ENCODE data around the gene SPATA1.
A peak's percentile ranks its signal among the peaks of the same experiment; 100 is the strongest.

SPATA1 gene, protein sequence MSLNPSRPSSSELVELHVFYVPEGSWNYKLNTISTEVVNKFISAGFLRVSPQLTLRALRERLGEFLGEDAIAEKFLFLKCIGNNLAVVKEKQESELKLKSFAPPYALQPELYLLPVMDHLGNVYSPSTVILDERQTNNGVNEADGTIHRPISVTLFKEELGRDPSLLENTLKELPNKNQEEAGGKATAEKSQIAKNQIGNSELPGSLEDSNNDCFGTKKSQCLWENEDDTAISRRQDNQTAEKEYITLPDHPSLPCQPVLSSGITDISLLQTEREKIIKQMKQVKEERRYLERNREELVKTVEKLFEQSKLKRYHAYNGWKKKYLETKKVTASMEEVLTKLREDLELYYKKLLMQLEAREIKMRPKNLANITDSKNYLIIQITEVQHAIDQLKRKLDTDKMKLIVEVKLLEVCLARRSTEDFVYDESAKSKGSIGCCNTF

GRCh38 chr1:84506002-84506728, at the start of gene SPATA1, which contains the start of gene GNG5:
SPATA1 (plus strand) TSS chr1:84506386; CDS start chr1:84516360, 9,974 bp downstream.
GNG5 (minus strand) TSS chr1:84506581; CDS start chr1:84506091, 490 bp downstream.
- peak; percentile 90 to 99 (median 97) for DNase-seq
- intact Hi-C loops (cut with DNase I) = loop anchor here (5.0 to 10.0 kb wide), 5 partner anchors 66 to 341 kb away; partner anchors contain the start of gene CTBS

- no peak for DNase-seq
- intact Hi-C loops (cut with DNase I) = no loop called here
Observed at GRCh38 chr1:84462118-84462517, 44.1 kb upstream of the SPATA1 start.

- intact Hi-C loops (cut with DNase I) = no loop called here
- DNase-seq = peak in 25 of 42 donors; percentile 7 to 80 (median 31)
Observed at GRCh38 chr1:84467298-84467697, 38.9 kb upstream of the SPATA1 start.

DNA sequence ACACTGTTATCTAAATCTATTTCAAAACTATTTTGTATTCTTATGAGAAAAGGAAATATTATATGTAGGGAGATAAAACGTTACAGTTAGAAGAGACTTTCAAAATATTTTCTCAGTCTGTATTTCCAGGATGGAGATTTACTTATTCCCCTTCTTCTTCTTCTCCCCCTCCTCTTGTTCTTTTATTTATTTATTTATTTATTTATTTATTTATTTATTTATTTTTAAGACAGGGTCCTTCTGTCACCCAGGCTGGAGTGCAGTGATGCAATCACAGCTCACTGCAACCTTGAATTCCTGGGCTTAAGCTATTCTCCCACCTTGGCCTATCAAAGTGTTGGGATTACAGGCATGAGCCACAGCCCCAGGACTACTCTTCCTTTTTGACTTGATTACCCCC, 30.0 kb upstream of the SPATA1 start:
- no peak for DNase-seq
- intact Hi-C loops (cut with DNase I) = no loop called here

DNA sequence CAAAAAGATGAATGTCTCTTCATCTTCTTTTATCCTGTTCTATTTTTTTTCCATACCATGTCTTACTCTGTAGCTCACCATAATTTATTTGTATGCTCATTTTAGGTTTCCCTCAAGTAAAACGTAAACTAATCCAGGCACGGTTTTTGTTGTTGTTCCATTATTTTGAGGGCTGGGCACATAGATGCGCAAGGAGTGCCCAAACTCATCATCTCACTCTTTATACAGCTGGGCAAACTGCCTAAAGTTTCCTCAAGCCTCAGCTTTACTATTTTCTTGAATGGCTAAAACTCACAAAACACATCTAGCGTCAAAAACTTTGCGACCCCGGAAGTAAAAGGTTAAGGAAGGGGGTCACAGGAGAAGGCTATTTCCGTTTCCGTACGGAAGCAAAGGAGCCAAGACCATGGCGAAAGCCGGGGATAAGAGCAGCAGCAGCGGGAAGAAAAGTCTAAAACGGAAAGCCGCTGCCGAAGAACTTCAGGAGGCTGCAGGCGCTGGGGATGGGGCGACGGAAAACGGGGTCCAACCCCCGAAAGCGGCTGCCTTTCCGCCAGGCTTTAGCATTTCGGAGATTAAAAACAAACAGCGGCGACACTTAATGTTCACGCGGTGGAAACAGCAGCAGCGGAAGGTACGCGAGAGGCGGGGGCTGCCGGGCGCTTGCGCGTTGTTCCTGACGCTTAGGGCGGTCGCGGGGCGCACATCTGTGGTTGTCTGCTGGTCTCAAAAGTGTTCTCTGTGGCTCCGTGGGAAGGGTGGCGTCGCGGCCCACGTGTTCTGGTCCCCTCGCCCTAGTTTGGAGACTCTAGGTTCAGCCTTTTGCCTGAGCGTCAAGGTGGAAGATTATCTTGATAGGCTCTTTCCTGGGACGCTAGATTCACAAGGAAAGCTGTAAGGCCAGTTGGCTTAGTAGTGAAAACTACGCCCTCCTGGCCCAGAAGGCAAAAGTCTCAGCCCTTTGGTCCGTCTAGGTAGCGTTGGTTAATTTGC, 27.0 kb upstream of the SPATA1 start, which contains the start of gene RPF1:
TSS of gene RPF1 (plus strand) at position 391 of the 993 bp plus-strand sequence. CDS start at position 407, 16 bp downstream.
- intact Hi-C loops (cut with DNase I) = no loop called here
- peak; percentile 59 to 93 (median 84) for DNase-seq

- DNase-seq = peak in 1 of 42 donors; percentile 5
- intact Hi-C loops (cut with DNase I) = no loop called here
Observed at GRCh38 chr1:84479998-84480397, 26.2 kb upstream of the SPATA1 start.

GRCh38 chr1:84480650-84481049, 25.5 kb upstream of the SPATA1 start:
- DNase-seq = no peak
- intact Hi-C loops (cut with DNase I) = no loop called here

DNA sequence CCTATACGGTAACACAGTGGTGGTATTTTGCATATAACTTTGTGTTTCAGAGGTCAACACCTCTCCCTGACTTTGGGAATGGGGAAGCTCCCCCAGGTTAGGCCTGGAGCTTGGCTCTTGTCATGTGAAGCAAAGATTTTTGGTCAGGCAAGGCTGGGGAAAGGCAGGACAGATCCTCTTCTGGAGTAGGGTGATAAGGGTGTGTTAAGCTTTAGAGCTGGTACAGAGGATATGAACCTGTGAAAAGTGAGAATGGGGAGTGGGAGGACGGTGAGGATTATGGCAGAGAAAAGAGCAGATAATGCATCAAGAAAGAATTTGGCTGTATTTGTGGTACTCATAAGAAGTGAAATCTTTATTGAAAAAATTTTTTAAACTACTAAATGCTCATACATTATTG, 24.9 kb upstream of the SPATA1 start:
- intact Hi-C loops (cut with DNase I) = no loop called here
- DNase-seq = no peak

DNA sequence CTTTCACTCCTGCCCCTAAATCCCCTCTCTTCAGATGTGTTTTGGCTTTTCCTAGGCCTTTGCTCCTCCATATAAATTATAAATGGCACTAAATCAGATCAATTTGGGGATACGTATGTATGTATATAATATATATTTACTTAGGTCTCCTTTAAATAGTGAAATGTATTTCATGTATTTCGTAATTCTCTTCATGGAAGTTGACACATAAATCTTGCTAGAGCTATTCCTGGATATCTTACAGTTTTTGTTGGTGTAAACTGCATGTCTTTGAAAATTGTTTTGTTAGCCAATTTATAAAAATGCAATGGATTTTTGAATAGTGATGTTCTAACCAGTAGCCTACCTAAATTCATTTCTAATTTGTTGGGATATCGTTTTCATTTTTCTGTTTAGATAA, 18.1 kb upstream of the SPATA1 start:
- intact Hi-C loops (cut with DNase I) = no loop called here
- no peak for DNase-seq

DNA sequence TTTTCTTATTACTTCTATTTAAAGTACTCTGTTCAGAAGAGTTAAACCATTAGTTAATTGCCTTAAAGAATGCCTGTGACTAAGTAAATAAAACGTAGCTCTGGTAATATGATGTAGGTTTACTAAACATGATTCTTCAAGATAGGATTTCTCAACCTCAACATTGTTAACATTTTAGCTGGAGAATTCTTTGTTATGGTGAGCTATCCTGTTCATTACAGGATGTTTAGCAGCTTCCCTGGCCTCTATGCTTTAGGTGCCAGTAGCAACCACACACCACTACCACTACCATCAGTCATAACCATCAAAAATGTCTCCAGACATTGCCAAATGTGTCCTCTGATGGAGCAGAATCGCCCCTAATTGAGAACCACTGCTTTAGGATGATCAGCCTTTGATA, 16.4 kb upstream of the SPATA1 start:
- intact Hi-C loops (cut with DNase I) = no loop called here
- no peak for DNase-seq

- intact Hi-C loops (cut with DNase I) = no loop called here
Observed at GRCh38 chr1:84492726-84493125, 13.5 kb upstream of the SPATA1 start.

GRCh38 chr1:84493747-84494146, 12.4 kb upstream of the SPATA1 start:
- no peak for DNase-seq
- intact Hi-C loops (cut with DNase I) = no loop called here

More at GRCh38 chr1:84492726-84493125, 13.5 kb upstream of the SPATA1 start:
- DNase-seq = no peak

DNA sequence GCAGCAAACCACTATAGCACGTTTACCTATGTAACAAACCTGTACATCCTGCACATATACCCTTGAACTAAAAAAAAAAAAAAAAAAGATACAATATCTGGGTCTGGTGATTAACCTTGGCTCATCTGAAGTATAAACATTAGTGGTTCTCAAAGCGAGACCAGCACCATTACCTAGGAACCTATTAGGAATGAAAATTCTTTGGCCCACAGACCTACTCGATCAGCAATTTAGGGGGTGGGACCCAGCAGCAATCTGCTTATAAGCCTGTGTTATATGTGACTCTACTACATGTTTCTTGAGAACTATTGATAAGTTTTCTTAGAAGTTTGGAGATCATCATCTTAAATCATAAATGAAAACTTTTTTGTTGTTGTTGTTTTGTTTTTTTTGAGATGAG, 9.7 kb upstream of the SPATA1 start:
- intact Hi-C loops (cut with DNase I) = no loop called here
- no peak for DNase-seq

GRCh38 chr1:84497631-84498275, 8.4 kb upstream of the SPATA1 start:
- DNase-seq = no peak
- intact Hi-C loops (cut with DNase I) = no loop called here

GRCh38 chr1:84502927-84503326, 3.3 kb upstream of the SPATA1 start:
- no peak for DNase-seq

GRCh38 chr1:84504580-84505492, 1.4 kb upstream of the SPATA1 start:
- DNase-seq = peak in 1 of 42 donors; percentile 5
- intact Hi-C loops (cut with DNase I) = loop anchor here (5.0 to 10.0 kb wide), 5 partner anchors 67 to 340 kb away; partner anchors contain the start of gene CTBS

More at GRCh38 chr1:84502927-84503326, 3.3 kb upstream of the SPATA1 start:
- intact Hi-C loops (cut with DNase I) = loop anchor here (10.0 kb wide), 2 partner anchors 252 to 338 kb away; no protein-coding TSS in a partner anchor

DNA sequence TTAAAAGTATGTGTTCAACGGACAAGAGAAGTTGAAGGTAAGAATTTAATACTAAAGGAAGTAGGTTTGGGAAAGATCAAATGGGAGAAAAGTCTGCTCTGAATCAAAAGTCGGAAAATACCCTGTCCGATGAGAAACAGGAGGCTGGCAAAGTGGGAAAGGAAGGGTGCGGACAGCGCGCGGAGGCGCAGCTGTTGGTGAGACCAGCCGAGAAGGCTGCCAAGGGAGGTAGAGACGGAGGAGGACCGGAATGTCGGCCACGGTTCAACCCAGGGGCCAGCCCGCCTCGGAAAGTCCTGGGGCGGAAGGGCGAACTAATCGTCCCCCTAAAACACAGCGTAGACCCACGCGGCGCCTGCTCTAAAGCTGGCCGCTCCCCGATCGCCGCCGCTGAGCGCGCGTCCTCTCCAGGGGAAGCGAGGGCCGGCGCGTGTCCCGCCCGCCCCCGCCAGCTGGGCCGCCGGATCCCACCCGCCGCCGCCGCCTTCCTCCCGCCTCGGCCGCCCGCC, 639 bp upstream of the SPATA1 start:
- peak in 7 of 42 donors; percentile 17 to 53 (median 36) for DNase-seq
- intact Hi-C loops (cut with DNase I) = loop anchor here (5.0 to 10.0 kb wide), 5 partner anchors 67 to 341 kb away; partner anchors contain the start of gene CTBS
